DMS53 treated with DMSO at 0.1 percent for 48 hours (cell line): ENCODE data around the gene UBXN6.

Experiments used
- DNase-seq: peaks from one replicate; lab custom pipeline; 2025; ENCODE audit not compliant: unreplicated experiment; lab: John Stamatoyannopoulos, UW

Gene UBXN6

DNA sequence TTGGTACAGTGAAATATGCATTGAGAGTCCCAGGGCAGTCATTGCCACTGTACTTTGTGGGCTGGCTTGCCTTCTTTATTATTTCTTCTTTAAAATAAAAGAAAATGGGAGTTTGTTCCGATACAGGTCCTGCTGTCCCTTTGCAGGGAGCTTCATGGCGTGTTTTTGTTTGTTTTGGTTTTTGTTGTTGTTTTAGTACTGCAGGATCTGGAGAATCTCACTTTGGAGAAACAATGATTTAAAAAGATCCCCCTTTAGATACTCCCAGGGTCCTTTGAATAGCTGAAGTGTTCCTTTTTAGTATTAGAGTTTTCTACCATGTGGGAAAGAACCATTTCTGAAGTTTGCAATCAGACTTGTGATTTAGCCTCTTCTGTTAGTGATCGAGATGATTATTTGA is 44.0 kb downstream of the UBXN6 start:
- DNase-seq, result no peak

DNA sequence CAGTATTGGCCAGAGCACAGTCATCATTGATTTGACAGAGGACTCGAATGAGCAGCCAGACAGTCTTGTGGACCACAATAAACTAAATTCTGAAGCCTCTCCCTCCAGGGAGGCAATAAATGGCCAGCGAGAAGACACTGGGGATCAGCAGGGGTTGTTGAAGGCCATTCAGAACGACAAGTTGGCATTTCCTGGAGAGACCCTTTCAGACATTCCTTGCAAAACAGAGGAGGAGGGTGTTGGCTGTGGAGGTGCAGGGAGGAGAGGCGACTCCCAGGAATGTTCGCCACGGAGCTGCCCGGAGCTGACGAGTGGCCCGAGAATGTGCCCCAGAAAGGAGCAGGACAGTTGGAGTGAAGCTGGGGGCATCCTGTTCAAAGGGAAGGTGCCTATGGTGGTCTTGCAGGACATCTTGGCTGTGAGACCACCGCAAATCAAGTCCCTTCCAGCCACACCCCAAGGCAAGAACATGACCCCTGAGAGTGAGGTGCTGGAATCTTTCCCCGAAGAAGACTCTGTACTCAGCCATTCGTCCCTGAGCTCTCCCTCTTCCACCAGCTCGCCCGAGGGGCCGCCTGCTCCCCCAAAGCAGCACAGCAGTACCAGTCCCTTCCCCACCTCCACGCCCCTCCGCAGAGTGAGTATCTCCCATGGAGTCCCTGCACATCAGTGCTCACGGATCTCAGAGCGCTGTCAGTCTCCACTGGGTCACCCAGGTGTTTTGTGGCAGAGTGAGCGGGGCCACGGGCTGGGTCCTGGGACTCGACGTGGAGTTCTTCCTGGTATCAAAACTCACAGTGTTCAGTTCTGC is 48.3 kb downstream of the UBXN6 start:
- no peak for DNase-seq

DNA sequence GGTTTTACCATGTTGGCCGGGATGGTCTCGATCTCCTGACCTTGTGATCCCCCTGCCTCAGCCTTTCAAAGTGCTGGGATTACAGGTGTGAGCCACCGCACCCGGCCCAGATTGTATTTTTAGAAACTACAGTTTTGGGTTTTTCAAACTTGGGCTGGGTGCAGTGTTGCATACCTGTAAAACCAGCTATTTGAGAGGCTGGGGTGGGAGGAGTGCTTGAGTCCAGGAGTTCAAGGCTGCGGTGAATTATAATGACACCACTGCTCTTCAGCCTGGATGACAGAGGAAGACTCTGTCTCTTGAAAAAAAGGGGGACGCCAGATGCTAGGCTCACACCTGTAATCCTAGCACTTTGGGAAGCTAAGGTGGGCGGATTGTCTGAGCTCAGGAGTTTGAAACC is 51.0 kb downstream of the UBXN6 start:
- no peak for DNase-seq

DNA sequence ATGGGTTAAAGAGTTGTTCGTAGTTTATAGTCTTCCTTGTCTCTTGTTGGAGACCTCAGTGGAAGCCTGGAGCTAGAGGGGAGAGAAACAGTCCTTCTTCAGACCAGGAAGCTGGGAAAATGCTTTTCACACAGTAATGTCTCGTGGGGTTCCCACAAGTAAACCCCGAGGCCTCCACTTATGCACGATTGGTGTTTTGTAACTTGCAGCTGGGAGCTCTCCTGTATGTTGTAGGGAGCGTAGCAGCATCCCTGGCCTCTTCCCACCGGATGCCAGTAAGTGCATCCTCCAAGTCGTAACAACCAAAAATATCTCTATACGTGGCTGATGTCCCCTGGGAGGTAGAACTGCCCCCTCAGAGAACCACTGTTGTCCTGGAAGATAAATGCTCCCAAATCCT is 51.6 kb downstream of the UBXN6 start:
- no peak for DNase-seq

DNA sequence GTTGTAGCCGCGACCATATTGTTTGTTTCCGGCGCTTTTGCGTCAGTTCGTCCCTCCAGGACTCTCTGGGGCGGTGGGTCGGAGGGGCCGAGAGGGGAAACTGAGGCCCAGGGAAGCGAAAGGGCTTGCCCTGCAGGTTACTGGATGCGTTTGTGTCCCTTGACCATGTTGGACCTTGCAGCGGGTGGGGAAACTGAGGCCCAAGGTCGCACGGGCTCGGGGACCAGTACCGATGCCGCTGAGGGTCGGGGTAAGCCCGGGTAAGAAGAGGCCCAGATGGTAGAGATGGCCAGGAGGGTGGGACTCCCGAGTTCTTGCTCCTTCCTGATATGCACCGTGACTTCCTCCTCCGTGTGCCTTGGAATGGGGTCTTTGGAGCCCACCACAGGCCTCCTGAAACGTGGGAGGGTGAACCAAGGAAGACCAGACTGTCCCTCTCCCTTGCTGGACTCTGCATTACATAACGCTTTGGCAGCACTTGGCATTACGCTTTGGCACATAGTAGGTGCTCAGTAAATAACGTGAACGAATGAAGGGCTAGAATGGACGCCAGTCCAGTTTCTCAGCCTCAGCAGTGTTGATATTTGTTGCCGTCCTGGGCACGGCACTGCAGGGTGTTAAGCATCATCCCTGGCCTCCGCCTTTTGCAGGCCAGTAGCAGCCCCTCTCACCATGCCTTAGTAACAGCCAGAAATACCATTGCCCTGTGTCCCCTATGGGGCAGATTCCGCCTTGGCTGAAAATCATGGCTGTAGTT is 54.4 kb downstream of the UBXN6 start:
- DNase-seq, result no peak

DNA sequence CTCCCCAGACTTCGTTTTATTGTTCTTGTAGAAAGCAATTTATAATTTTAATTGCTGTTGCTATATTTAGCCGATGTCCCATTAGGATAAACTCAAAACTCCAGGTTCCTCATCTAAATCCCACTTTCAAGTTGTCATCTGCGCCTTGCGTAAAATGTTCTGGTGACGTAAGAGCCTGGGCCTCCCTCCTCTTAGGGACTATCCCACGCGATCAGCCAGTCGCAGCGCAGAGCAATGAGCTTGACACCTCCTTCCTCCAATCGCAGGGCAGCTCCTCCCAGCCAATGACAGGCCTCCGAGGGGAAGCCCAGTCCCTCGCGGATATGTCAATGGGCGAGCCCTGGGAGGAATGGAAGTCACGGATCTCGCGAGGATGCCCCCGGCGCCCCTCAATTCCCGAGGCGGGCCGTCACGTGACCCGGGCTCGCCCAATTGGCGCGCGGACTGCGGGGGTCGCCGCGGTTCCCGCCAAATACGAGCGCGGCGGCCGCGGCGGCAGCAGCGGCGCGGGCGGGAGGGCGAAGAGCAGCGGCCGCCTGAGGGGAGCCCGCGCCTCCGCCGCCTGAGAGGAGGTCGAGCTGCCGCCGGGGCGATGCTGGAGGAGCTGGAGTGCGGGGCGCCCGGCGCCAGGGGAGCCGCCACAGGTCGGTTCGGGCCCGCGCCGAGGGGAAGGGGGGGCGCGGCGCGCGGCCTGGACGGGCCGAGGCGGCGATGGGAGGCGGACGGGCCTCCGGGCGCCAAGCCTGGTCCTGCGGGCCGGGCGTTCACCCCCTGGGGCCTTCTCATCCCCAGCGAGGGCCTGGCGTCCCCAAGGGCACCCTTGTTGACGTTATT is 55.2 kb downstream of the UBXN6 start, which contains the start of gene CHAF1A:
Gene CHAF1A, plus strand, starts transcription at position 470 of the 834 bp plus-strand sequence. Its CDS starts 123 bp downstream, at position 593.
- DNase-seq, result peak; percentile 95

DNA sequence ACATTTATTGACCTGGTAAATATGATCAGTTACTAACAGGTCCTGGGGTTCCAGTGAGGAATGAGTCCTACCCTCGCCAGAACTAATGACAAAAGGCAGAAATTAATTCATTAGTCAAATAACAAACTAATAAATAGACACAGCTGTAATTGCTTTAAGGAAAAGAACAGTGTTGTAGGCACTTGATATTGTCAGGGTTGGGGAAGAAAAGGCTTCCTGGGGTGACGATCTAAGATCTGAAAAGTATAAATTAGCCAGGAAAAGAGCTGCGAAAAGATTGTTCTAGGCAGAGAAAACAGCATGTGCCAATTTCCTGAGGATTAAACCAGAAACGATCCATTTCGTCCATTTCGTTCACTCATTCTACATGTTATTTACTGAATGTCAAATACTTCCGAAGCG is 55.8 kb downstream of the UBXN6 start:
- no peak for DNase-seq

DNA sequence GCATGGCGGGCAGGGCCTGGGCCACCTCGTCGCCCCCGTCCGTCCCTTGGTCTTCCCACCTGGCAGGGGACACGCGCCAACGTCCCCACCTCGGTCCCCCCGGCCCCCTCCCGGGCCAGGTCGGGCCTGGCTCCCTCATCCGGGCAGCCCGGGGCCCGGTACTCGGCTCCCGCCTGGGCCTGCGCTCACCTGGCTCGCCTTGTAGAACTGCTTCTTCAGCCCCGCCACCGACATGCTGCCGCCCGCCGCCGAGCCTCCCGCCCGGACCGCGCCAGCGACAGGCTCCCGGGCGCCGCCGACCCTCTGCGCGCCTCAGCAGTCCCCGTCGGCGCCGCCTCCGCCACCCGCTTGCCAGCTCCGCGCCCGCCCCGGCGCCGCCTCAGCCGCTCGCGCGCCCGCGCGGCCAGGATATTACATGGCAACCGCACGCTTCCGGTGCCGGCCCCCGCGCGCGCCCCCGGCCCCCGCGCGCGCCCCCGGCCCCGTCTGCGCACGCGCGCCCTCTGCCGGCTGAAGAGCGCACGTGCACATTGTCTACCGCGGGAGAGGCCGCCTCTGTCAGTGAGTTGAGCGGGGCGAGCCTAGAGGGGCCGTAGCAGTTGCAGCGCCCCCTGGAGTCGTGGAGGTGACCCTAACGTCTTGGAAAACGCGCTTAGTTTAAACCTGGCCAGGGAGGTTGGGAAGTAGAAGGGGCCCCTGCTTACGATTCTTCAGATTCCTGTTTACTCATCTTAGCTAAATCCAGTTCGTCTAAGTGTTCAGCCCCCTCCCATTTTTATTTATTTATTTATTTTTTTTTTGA is 57.3 kb downstream of the UBXN6 start, which contains the start of gene SH3GL1:
Gene SH3GL1, minus strand, starts transcription at position 413 of the 802 bp plus-strand sequence. Its CDS starts 179 bp downstream, at position 234.
- peak; percentile 73 for DNase-seq

DNA sequence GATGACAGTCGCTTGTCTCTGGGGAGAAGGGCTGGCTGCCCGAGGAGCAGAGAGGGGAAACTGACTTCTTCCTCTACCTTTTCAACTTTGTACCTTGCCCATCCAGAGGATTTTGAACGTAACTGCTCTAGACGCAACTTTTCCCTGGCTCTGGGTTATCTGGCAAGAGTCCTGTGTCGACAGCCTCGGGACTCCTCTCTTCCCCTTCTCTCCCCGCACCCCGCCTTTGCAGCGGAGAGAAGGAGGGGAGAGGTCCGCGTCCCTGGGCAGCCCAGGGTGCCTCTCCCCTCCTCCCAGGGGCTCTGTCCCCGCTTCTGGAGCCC is 57.8 kb downstream of the UBXN6 start:
- no peak for DNase-seq

DNA sequence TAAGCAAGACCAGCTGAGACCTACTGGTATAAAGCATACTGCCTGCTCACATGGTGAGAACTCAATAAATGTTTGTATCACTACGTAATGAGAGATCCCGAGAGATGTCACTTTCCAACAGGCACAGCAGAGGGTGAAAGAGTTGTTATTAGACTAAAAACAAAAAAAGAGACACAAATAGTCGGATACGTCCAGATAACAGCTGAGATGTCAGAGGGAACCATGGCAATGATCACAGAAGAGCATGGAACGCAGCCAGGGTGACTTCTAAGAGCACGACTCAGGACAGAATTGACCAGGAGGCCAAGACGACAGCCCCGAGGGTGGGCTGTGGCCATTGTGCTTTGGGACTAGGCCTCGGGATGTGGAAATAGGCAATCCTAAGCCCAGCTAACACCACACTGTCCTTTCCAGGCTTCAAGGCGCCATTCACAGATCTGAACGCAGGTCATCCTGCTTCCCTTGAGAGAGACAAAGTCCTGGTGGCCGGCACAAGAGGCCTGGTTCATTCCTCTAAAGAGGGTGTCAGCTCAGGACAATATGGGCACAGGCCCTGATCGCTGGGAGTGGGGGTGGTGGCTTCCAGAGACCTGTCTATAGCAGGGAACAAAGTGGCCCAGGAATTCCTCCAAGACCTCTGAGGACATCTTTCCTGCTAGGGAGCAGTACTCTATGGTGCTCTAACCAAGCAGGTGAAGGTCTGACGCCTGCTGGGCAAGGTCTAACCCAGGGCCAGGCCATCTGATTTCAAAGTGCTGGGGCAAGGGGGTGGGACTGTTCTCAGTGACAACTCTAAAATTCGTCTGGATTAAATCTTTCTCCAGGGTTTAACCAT is 60.4 kb downstream of the UBXN6 start:
- DNase-seq, result no peak
